GM23338 (cell line): ENCODE results near the gene KRTAP5-10. TPM values are rescaled to one million over a fixed set of nuclear protein-coding genes. Genes with fewer than 3 reads are reported as not detected.
"Not testable (repeated sequence)": the region's sequence is repeated elsewhere in the genome, so short reads cannot be mapped to it uniquely, and the experiment has no call there.

ENCODE experiments used
- ATAC-seq: fragments of 200-7000 bp; cut with Tn5 transposase; 3 replicates; pipeline ENCODE4 v1.9.1; 2020
- DNase-seq: peaks from one replicate; pipeline ENCODE4 v3.0.0-alpha.2; 2015; ENCODE audit warnings: low spot score
- H2AFZ ChIP-seq: fragments of 200-600 bp; sonication (generic); 2 replicates; pipeline ENCODE4 v1.8.0; 2016; ENCODE audit warnings: antibody characterized with exemption, mild to moderate bottlenecking, moderate library complexity
- H3F3A ChIP-seq: fragments of 200-600 bp; sonication (generic); replicated peaks from 2 replicates; pipeline ENCODE4 v1.8.0; 2017; ENCODE audit warnings: antibody characterized with exemption, mixed run types, low read depth
- H3K27ac ChIP-seq: fragments of 200-600 bp; sonication (generic); 2 replicates; pipeline ENCODE4 v1.6.1; 2016; ENCODE audit warnings: low read depth
- H3K27me3 ChIP-seq: fragments of 200-600 bp; sonication (generic); 2 replicates; pipeline ENCODE4 v1.8.0; 2016; ENCODE audit warnings: mild to moderate bottlenecking, mixed run types, moderate library complexity; ENCODE audit not compliant: insufficient read depth
- H3K36me3 ChIP-seq: fragments of 200-600 bp; sonication (generic); 2 replicates; pipeline ENCODE4 v1.8.0; 2016; ENCODE audit warnings: mild to moderate bottlenecking; ENCODE audit not compliant: insufficient read depth
- H3K4me1 ChIP-seq: fragments of 200-600 bp; sonication (generic); 2 replicates; pipeline ENCODE4 v1.8.0; 2016; ENCODE audit warnings: mild to moderate bottlenecking, moderate library complexity; ENCODE audit not compliant: insufficient read depth
- H3K4me2 ChIP-seq: fragments of 200-600 bp; sonication (generic); 2 replicates; pipeline ENCODE4 v1.7.1; 2017; ENCODE audit warnings: mixed run types
- H3K4me3 ChIP-seq: fragments of 200-600 bp; sonication (generic); 2 replicates; pipeline ENCODE4 v1.6.1; 2016; ENCODE audit warnings: mixed run types
- H3K79me2 ChIP-seq: fragments of 200-600 bp; sonication (generic); replicated peaks from 2 replicates; pipeline ENCODE4 v1.8.0; 2017; ENCODE audit warnings: mild to moderate bottlenecking; ENCODE audit not compliant: insufficient read depth
- H3K9me2 ChIP-seq: fragments of 200-600 bp; sonication (generic); 2 replicates; pipeline ENCODE4 v1.8.0; 2017; ENCODE audit not compliant: insufficient read depth
- H4K20me1 ChIP-seq: fragments of 200-600 bp; sonication (generic); replicated peaks from 2 replicates; pipeline ENCODE4 v1.8.0; 2017; ENCODE audit warnings: mild to moderate bottlenecking; ENCODE audit not compliant: insufficient read depth
- H3K27ac Mint-ChIP-seq: 2 replicates; pipeline ENCODE4 v1.8.0; 2020; ENCODE audit warnings: inconsistent platforms, mild to moderate bottlenecking, moderate library complexity, mixed read lengths
- H3K27me3 Mint-ChIP-seq: 3 replicates; pipeline ENCODE4 v1.8.0; 2022; ENCODE audit warnings: low read depth, mild to moderate bottlenecking, moderate library complexity, mixed read lengths, inconsistent platforms; ENCODE audit not compliant: insufficient read depth, poor library complexity
- H3K36me3 Mint-ChIP-seq: 3 replicates; pipeline ENCODE4 v1.8.0; 2021; ENCODE audit warnings: low read depth, mild to moderate bottlenecking, inconsistent platforms, moderate library complexity, mixed read lengths
- H3K4me1 Mint-ChIP-seq: 3 replicates; pipeline ENCODE4 v1.8.0; 2020; ENCODE audit warnings: mild to moderate bottlenecking, inconsistent platforms, mixed read lengths
- H3K4me3 Mint-ChIP-seq: 3 replicates; pipeline ENCODE4 v1.8.0; 2021; ENCODE audit warnings: moderate library complexity, mild to moderate bottlenecking, inconsistent platforms, mixed read lengths
- H3K9me3 Mint-ChIP-seq: 3 replicates; pipeline ENCODE4 v1.8.0; 2020; ENCODE audit warnings: moderate library complexity, mild to moderate bottlenecking, inconsistent platforms, mixed read lengths
- CREB1 ChIP-seq: fragments of 250-450 bp; sonication (Bioruptor Pico); IDR thresholded peaks from 2 replicates; pipeline ENCODE4 v1.5.0; 2020; ENCODE audit warnings: low read depth, mild to moderate bottlenecking, moderate library complexity
- EZH2phosphoT487 ChIP-seq: fragments of 200-600 bp; sonication (generic); IDR thresholded peaks from one replicate; pipeline ENCODE4 v1.8.1; 2018; ENCODE audit warnings: antibody characterized with exemption; ENCODE audit not compliant: unreplicated experiment
- POLR2AphosphoS5 ChIP-seq: IDR thresholded peaks from 2 replicates; pipeline ENCODE4 v1.6.1; 2016; ENCODE audit warnings: antibody characterized with exemption, low read depth
- ZNF114 ChIP-seq: fragments of 250-450 bp; sonication (Bioruptor Pico); IDR thresholded peaks from 2 replicates; pipeline ENCODE4 v1.5.0; 2020; ENCODE audit warnings: mild to moderate bottlenecking, moderate library complexity
- ZNF331 ChIP-seq: fragments of 250-450 bp; sonication (Bioruptor Pico); IDR thresholded peaks from 2 replicates; pipeline ENCODE4 v1.5.0; 2020; ENCODE audit warnings: low read depth, mild to moderate bottlenecking, moderate library complexity
- polyA plus RNA-seq: library from polyadenylated mRNA; unstranded; fragments of >200 nt; fragmentation: Nextera tagmentation; extraction: Ambion mirVana; gene quantifications from 2 replicates; pipeline ENCODE4 v1.2.1, GENCODE V29; 2016
- total RNA-seq: library from RNA; depleted of rRNA; stranded (reverse); fragments of >200 nt; shearing (Covaris generic); gene quantifications from 2 replicates; pipeline ENCODE4 v1.2.3, GENCODE V29; 2014
- TF ChIP-seq, protein P1 (sequence below), 2 experiments: fragments of 200-600 bp in 1 of 2; sonication (generic) in 1 of 2; conservative IDR thresholded peaks; 2 replicates each; pipeline versions ENCODE4 v1.5.1 to v1.6.1; 2016 to 2017; ENCODE audit warnings: antibody characterized with exemption in 2 of 2, low read depth in 2 of 2, mild to moderate bottlenecking in 2 of 2, moderate library complexity in 1 of 2
- TF ChIP-seq, protein P2 (sequence below): IDR thresholded peaks from 2 replicates; pipeline ENCODE4 v1.6.1; 2016; ENCODE audit warnings: antibody characterized with exemption

The KRTAP5-10 gene
- total and polyA plus RNA-seq, 2 experiments from 2014 or later, result not detected

DNA sequence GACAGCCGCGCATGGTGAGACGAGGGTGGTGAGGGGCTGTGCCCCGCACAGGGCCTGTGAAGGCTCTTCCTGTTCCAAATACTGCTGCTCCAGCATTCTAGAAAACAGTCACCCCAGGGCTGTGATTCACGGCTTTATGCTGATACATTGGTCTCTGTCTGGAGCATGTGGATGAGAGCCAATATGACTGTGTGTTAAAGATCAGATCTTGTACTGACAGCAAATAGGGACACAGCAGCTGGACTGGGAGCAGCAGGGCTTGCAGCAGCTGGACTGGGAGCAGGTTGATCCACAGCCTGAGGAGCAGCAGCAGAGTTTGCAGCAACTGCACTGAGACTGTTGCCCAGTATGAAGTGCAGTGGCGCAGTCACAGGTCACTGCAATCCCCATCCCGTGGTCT lies 14.2 kb downstream of the KRTAP5-10 start:
- DNase-seq, H3K9me3 Mint-ChIP-seq, H2AFZ ChIP-seq, H3F3A ChIP-seq, H3K36me3 Mint-ChIP-seq, H3K27ac Mint-ChIP-seq, H3K4me3 ChIP-seq, H3K9me2 ChIP-seq, H4K20me1 ChIP-seq, H3K27me3 ChIP-seq, H3K4me2 ChIP-seq, H3K27ac ChIP-seq, H3K36me3 ChIP-seq, H3K4me3 Mint-ChIP-seq, H3K79me2 ChIP-seq: not testable (repeated sequence)
- peaks cover 32% of the 10 kb centered on the region for H3K4me1 Mint-ChIP-seq
- ATAC-seq, result peak; percentile 22
- H3K27me3 Mint-ChIP-seq, result peaks cover 11% of the 10 kb centered on the region
- peaks cover 11% of the 10 kb centered on the region for H3K4me1 ChIP-seq

DNA sequence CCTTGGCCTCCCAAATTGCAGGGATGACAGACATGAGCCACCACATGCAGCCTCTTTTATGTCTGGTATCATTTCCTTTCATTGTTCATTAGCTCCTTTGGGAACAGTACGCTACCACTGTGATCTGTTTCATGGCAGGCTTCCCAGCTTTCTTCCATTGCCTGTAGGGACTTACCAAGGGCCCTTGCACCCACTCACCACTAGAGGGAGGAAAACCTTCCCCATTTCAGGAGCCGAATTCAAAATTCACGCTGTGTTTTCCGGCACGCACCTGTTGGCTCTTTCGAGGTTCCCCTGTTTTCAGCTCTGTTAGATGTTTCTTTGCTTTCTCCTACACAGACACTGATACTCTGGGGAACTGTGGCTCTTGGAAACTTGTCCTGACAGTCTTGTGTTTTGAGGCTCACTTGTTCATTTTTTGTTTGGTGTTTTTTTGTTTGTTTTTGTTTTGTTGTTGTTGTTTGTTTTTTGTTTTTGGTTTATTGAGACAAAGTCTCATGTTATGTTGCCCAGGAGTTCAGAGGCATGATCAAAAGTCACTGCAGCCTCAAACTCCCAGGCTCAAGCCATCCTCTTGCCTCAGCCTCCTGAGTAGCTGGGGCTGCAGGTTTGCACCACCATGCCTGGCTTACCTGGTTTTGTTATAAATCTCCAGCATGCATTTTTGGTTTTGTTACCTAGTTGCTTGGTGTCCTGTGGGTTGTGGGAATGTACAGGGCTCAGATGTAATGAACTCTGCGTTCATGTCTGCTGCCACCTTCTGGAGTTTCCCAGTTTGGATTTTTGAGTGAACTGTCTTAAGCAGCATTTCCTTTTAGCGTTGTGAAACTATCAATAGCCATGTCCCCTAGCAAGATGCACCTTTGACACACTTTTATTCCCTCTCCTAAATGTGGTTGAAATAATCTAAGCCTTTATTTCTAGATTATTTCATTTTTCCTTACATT lies 15.0 kb downstream of the KRTAP5-10 start:
- Histone ChIP-seq H3K27me3 (no peaks in the 10 kb centered on the region), H4K20me1 (no peaks in the 10 kb centered on the region), H3K4me3 (no peak overlapping the region), H2AFZ (0 out of 2 replicates have a peak overlapping the region, but pooled peaks have one; percentile 23), H3K4me1 (peaks cover 11% of the 10 kb centered on the region), H3K9me2 (no peaks in the 10 kb centered on the region), H3K36me3 (no peaks in the 10 kb centered on the region), H3F3A (no peaks in the 10 kb centered on the region), H3K4me2 (no peak overlapping the region; the same call in 1 of the 2 replicates), H3K79me2 (no peaks in the 10 kb centered on the region), H3K27ac (no peak overlapping the region)
- H3K9me3 Mint-ChIP-seq, result no peaks in the 10 kb centered on the region
- peaks cover 11% of the 10 kb centered on the region for H3K27me3 Mint-ChIP-seq
- no peak overlapping the region for H3K27ac Mint-ChIP-seq
- H3K4me1 Mint-ChIP-seq, result peaks cover 32% of the 10 kb centered on the region
- H3K4me3 Mint-ChIP-seq, result no peak overlapping the region
- H3K36me3 Mint-ChIP-seq, result no peaks in the 10 kb centered on the region
- peak; percentile 87 for ATAC-seq
- TF ChIP-seq, protein P1, sequence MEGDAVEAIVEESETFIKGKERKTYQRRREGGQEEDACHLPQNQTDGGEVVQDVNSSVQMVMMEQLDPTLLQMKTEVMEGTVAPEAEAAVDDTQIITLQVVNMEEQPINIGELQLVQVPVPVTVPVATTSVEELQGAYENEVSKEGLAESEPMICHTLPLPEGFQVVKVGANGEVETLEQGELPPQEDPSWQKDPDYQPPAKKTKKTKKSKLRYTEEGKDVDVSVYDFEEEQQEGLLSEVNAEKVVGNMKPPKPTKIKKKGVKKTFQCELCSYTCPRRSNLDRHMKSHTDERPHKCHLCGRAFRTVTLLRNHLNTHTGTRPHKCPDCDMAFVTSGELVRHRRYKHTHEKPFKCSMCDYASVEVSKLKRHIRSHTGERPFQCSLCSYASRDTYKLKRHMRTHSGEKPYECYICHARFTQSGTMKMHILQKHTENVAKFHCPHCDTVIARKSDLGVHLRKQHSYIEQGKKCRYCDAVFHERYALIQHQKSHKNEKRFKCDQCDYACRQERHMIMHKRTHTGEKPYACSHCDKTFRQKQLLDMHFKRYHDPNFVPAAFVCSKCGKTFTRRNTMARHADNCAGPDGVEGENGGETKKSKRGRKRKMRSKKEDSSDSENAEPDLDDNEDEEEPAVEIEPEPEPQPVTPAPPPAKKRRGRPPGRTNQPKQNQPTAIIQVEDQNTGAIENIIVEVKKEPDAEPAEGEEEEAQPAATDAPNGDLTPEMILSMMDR (conservative IDR thresholded peaks at IDR 0.05; ENCODE audit: low read depth in 2 of 2), result peak; percentile 70 to 81
- no peak for TF ChIP-seq POLR2AphosphoS5
- peak; percentile 83 for DNase-seq

DNA sequence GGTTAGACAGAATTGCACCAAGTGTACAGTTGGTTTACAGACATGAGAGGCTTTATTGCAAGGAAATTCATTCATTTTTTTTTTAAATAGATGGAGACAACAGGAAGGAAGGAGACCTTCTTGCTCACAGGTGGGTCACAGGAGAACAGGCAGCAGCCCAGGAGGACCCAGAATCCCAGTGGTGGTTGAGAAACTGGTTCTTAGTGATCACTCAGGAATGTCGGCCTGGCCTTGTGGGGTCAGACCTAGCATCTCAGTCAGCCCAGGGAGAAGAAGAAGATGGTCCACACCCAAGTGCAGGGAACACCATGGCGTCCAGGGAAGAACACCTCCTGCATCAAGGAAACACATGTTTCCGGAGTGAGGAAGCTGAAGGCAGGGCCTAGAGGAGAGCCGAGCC lies 16.5 kb downstream of the KRTAP5-10 start:
- Histone ChIP-seq H3K79me2 (no peaks in the 10 kb centered on the region), H3K4me3 (no peak overlapping the region), H4K20me1 (no peaks in the 10 kb centered on the region), H2AFZ (no peak overlapping the region), H3K36me3 (no peaks in the 10 kb centered on the region), H3K9me2 (no peaks in the 10 kb centered on the region), H3K4me2 (0 out of 2 replicates have a peak overlapping the region, but pooled peaks have one; percentile 23), H3K27me3 (no peaks in the 10 kb centered on the region), H3K4me1 (peaks cover 11% of the 10 kb centered on the region), H3K27ac (no peak overlapping the region), H3F3A (no peaks in the 10 kb centered on the region)
- Mint-ChIP-seq H3K9me3 (no peaks in the 10 kb centered on the region), H3K27me3 (peaks cover 11% of the 10 kb centered on the region), H3K36me3 (no peaks in the 10 kb centered on the region), H3K27ac (no peak overlapping the region), H3K4me1 (peaks cover 32% of the 10 kb centered on the region), H3K4me3 (no peak overlapping the region)
- DNase-seq (no peak), ATAC-seq (no peak)
- TF ChIP-seq ZNF114 (CRISPR knock-in tag), result no peak
- TF ChIP-seq, protein P1 (conservative IDR thresholded peaks at IDR 0.05; ENCODE audit: low read depth in 2 of 2), result no peak
- no peak for TF ChIP-seq ZNF331 (CRISPR knock-in tag)
- TF ChIP-seq, protein P2, sequence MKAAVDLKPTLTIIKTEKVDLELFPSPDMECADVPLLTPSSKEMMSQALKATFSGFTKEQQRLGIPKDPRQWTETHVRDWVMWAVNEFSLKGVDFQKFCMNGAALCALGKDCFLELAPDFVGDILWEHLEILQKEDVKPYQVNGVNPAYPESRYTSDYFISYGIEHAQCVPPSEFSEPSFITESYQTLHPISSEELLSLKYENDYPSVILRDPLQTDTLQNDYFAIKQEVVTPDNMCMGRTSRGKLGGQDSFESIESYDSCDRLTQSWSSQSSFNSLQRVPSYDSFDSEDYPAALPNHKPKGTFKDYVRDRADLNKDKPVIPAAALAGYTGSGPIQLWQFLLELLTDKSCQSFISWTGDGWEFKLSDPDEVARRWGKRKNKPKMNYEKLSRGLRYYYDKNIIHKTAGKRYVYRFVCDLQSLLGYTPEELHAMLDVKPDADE, result no peak
- no peak for TF ChIP-seq POLR2AphosphoS5
- no peak for TF ChIP-seq EZH2phosphoT487
- no peak for TF ChIP-seq CREB1 (CRISPR knock-in tag)
